ENCODE results near the gene ESRP2.

Gene ESRP2

GRCh38 chr16:68236826-68237242, 907 bp upstream of the ESRP2 start:
- no peak for DNase-seq

GRCh38 chr16:68236137-68236825, 354 bp upstream of the ESRP2 start:
- no peak for DNase-seq

- no peak for DNase-seq
These were observed 630 bp downstream of the ESRP2 start for GRCh38 chr16:68235108-68235886.

DNA sequence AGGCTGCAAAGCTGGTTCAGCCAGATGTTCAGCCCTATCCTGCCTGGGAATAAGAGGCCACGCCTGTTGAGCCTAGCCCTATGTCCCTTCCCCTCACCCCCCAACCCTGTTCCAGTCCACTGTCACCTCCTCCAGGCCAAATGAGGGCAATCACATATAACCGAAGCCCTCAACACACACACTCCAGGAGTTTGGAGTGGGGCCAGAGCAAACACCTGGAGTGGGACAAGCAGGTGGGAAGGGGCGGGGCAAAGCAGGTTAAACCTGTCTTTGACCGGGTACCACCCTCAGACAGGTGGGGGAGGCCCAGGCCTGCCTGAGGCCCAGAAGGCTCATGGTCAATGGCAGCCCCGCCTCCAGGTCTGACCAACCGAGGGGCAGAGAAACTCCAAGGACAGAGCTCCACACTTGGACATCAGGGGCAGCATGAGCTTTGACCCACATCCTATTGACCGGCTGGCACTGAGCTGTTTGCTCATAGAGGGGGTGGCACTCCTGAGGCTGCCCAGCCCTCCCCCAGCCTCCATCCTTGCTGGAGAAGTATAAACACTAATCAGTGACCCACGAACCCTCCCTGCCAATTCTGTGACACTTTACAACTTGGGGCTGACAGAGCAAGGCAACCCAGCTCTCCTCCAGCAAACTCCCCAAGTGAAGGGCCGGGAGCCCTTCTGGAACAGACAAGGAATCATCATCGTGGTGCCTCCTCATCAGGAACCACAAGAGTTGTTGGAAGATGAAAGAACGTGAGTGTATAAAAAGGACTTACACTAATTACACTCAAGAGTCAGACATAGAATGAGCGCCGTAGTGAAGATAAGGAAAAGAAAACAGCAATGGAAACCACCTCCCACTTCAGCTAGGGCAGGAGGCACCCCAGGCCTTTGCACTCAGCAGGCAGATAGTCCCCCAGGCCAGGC, 1.5 kb downstream of the ESRP2 start:
- DNase-seq: no peak

- DNase-seq: no peak
These were observed 2.1 kb downstream of the ESRP2 start for GRCh38 chr16:68233835-68234187.

DNA sequence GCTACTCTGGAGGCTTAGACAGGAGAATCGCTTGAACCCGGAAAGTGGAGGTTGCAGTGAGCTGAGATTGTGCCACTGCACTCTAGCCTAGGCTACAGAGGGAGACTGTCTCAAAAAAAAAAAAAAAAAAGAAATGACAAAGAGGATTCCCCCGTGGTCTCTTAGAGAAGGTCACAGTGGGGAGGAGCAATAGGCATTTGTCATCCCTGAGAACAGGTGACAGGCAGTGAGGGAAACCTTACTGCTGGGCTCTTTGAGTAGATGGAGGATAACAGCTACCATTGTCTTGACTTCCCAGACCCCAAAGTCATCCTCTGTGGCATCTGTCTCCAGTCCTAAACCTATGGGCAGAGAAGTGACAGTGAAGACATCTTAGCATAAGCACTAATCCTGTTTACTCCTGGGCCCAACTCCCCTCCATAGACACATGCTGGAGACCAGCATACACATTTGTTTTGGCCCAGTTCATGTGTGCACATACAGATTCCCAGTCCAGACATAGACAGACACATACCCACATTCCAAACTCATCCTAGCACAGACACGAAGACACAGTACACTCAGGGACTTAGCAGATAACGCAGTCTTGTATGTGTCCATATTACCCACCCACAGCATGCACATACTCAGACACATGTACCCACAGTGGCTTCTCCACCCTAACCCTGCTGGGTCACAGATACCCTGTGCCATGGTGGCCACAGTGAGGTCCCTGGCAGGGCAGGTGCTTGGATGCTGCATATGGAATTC, 2.7 kb downstream of the ESRP2 start:
- DNase-seq: no peak

GRCh38 chr16:68232335-68232734, 3.6 kb downstream of the ESRP2 start:
- no peak for DNase-seq

- no peak for DNase-seq
These were observed 4.4 kb downstream of the ESRP2 start for GRCh38 chr16:68231384-68232136.

- no peak for DNase-seq
These were observed 5.0 kb downstream of the ESRP2 start for GRCh38 chr16:68230956-68231355.

- no peak for DNase-seq
These were observed 5.8 kb downstream of the ESRP2 start for GRCh38 chr16:68230176-68230571.

- no peak for DNase-seq
These were observed 6.3 kb downstream of the ESRP2 start for GRCh38 chr16:68229431-68230175.

DNA sequence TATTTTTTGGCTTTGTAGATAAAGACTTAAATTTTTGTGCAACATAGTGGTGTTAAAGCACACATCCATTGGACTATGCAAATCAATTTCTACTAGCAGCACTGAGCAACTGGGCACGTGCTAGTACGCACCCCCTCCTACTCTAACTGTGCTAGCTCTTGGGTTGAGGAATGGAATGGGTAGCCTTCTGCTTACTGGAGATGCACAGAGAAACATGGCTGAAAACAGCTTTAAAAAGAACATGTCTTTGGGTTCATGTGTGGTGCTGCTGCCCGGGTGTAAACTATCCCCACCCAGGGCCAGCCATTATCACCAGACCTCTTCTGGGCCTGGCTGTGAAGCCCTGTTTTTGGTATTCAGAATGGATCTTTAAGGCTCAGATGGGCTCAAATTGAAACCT, 7.3 kb downstream of the ESRP2 start:
- DNase-seq: no peak

DNA sequence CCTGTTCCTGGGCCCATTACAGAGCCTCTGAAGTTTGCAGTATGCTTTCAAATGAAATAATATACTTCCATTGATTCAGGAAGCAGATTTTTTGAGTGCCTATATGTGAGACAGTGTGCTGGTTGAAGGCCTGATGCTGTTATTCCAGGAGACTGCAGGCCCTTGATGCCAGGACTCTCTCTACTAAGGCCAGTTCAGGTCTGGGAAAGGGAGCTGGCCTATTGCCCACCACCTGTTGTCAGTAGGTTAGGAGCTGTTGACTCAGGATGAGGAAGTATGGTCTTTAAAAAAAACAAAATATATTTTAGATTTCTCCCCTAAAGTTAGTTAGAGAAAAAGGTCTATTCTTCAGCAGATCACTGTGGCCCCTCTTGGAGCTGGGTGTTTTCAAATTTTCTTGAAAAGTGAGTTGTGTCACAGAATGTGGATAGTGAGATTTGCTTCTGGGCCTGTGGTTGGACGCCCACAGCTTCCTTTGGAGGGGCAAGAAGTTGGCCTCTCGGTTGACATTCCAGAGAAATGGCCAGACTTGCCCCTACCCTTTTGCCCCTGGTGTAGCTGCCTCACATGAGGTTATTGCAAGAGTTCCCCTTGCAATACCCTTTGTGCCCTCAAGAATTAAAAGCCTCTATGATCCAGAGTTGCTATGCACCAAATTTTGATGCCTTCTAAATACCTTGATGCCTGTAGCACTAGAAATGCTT, 7.9 kb downstream of the ESRP2 start:
- no peak for DNase-seq

- no peak for DNase-seq
These were observed 8.6 kb downstream of the ESRP2 start for GRCh38 chr16:68227183-68227793.

- DNase-seq: no peak
These were observed 9.8 kb downstream of the ESRP2 start for GRCh38 chr16:68226116-68226515.

DNA sequence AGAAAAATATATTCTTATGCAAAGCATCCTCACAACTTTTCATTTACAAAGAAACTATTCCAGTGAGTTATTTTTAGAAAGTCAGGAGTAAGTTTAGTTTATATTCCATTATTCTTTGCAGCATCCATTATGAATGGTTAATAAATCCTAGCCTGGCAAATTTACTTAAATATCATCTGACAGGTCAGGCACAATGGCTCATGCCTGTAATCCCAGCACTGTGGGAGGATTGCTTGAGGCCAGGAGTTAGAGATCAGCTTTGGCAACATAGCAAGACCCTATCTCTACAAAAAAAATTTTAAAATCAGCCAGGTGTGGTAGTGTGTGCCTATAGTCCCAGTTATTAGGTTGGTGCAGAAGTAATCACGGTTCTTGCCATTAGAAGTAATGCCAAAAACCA, 12.9 kb downstream of the ESRP2 start:
- DNase-seq: no peak

DNA sequence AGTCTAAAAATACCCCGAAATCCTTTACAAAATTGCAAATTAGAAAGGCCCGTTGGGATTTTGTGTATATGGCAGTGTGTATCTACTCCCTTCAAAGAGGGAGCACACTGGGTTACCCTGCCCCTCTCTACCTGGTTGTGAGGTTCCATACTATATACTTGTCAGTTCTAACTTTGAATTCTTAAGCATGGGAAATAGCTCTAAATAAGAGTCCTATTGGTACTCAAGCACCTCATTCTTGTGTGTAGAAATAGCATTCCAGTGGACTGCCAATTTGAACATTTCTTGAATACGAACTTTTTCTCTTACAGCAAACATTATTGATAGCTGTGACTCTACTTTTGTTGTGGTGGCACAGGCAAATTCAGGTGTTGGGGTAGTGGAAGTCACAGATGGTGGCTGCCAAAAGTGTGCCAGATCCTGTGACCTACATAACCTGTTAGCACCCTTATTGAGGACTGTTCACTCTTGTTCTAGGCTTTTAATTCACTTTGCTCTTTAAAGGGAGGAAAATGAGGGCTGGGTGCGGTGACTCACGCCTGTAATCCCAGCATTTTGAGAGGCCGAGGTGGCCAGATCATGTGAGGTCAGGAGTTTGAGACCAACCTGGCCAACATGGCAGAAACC, 16.1 kb downstream of the ESRP2 start:
- DNase-seq: no peak

- DNase-seq: no peak
These were observed 18.4 kb downstream of the ESRP2 start for GRCh38 chr16:68217506-68217905.

DNA sequence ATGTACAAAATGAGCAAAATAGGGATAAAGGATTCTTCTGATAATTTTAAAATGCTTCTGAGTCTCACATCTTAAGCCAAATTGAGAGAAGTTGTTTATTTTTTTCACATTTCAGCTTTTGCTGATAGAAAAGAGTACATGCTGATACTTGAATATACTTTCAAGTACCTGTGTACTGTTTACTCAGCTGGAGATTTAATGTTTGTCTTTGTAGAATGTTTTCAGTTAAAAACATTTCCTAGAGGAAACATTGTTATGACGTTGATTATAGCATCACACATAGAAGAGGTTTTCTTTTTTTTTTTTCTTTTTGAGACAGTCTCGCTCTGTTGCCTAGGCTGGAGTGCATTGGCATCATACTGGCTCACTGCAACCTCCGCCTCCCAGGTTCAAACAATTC, 19.7 kb downstream of the ESRP2 start:
- DNase-seq: no peak

- no peak for DNase-seq
These were observed 20.6 kb downstream of the ESRP2 start for GRCh38 chr16:68215302-68215701.

Data from NK-92 treated with Interleukin-12 subunit alpha and Interleukin-12 subunit beta, amount 100 ng/mL, for 24 hours (cell line).